HL-60 (cell line): ENCODE results near the gene FGF22.

Source experiments
- DNase-seq, 2 experiments: peaks; one replicate each; pipeline ENCODE4 v3.0.0-alpha.2; 2010 to 2020; ENCODE audit warnings: low read depth in 1 of 2, low spot score in 1 of 2
- H3K27ac ChIP-seq: fragments of 250-450 bp; sonication (Bioruptor Pico); replicated peaks from 2 replicates; pipeline ENCODE4 v1.5.1; 2020; ENCODE audit warnings: mild to moderate bottlenecking, moderate library complexity
- H3K27me3 ChIP-seq: fragments of 250-450 bp; sonication (Bioruptor Pico); 2 replicates; pipeline ENCODE4 v1.5.1; 2021; ENCODE audit warnings: mild to moderate bottlenecking, moderate library complexity; ENCODE audit not compliant: insufficient read depth, poor library complexity, severe bottlenecking
- H3K4me3 ChIP-seq: replicated peaks from 2 replicates; pipeline ENCODE4 v1.5.1; 2011; ENCODE audit warnings: mild to moderate bottlenecking, control low read depth, low read length; ENCODE audit not compliant: insufficient read depth
- GABPA ChIP-seq: IDR thresholded peaks from 2 replicates; pipeline ENCODE4 v1.6.1; 2012; ENCODE audit warnings: low read depth
- POLR2AphosphoS5 ChIP-seq: IDR thresholded peaks from 2 replicates; pipeline ENCODE4 v1.6.1; 2012; ENCODE audit warnings: low read depth
- SPI1 ChIP-seq: IDR thresholded peaks from 2 replicates; pipeline ENCODE4 v1.6.1; 2012; ENCODE audit warnings: low read depth, mild to moderate bottlenecking, borderline replicate concordance
- TF ChIP-seq, protein P1 (sequence below): IDR thresholded peaks from one replicate; pipeline ENCODE4 v1.5.1; 2011; ENCODE audit warnings: low read length, control low read depth, inconsistent platforms; ENCODE audit not compliant: insufficient read depth
- TF ChIP-seq, protein P2 (sequence below): IDR thresholded peaks from 2 replicates; pipeline ENCODE4 v1.6.1; 2012; ENCODE audit warnings: low read depth; ENCODE audit not compliant: insufficient replicate concordance

The FGF22 gene

DNA sequence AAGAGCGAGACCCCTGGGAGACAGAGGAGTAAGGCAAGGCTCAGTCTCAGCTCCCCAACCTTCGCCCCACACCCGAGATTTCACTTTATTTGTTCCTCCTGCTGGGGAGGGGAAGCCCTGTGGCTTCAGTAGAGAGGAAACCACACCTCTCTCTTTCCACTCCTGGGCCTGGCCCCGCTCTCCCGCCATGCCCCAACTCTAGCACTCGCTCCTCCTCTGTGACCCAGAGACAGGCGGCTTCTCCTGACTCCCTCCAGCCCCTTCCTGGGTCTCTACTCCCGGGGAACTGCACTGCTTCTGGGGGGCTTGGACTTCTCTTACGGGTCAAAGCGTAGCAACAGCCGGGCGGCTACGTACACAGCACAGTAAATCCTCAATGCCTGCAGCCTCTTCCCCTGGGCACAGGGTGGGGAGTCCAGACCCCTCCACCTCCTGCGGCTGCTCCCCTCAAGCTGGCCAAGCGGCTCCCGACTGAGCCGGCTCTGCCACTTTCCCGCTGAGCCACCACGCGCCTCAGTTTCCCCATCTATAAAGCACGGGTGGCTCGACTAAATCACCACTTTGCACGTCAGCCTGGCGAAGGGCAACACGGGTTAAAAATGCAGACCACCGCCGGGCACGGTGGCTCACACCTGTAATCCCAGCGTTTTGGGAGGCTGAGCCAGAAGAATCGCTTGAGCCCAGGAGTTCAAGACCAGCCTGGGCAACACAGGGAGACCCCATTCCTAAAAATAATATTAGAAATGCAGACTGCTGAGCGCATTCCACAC, 21.9 kb downstream of the FGF22 start:
- Histone ChIP-seq H3K27ac (peak overlapping the region; percentile 93), H3K27me3 (no peaks in the 10 kb centered on the region), H3K4me3 (peak overlapping the region; percentile 95)
- DNase-seq: peak in 1 of 2 experiments; percentile 81
- no peak; the same call in 1 of the 2 replicates for TF ChIP-seq SPI1
- TF ChIP-seq, protein P1, sequence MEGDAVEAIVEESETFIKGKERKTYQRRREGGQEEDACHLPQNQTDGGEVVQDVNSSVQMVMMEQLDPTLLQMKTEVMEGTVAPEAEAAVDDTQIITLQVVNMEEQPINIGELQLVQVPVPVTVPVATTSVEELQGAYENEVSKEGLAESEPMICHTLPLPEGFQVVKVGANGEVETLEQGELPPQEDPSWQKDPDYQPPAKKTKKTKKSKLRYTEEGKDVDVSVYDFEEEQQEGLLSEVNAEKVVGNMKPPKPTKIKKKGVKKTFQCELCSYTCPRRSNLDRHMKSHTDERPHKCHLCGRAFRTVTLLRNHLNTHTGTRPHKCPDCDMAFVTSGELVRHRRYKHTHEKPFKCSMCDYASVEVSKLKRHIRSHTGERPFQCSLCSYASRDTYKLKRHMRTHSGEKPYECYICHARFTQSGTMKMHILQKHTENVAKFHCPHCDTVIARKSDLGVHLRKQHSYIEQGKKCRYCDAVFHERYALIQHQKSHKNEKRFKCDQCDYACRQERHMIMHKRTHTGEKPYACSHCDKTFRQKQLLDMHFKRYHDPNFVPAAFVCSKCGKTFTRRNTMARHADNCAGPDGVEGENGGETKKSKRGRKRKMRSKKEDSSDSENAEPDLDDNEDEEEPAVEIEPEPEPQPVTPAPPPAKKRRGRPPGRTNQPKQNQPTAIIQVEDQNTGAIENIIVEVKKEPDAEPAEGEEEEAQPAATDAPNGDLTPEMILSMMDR: no peak
- TF ChIP-seq GABPA: no peak
- TF ChIP-seq, protein P2, sequence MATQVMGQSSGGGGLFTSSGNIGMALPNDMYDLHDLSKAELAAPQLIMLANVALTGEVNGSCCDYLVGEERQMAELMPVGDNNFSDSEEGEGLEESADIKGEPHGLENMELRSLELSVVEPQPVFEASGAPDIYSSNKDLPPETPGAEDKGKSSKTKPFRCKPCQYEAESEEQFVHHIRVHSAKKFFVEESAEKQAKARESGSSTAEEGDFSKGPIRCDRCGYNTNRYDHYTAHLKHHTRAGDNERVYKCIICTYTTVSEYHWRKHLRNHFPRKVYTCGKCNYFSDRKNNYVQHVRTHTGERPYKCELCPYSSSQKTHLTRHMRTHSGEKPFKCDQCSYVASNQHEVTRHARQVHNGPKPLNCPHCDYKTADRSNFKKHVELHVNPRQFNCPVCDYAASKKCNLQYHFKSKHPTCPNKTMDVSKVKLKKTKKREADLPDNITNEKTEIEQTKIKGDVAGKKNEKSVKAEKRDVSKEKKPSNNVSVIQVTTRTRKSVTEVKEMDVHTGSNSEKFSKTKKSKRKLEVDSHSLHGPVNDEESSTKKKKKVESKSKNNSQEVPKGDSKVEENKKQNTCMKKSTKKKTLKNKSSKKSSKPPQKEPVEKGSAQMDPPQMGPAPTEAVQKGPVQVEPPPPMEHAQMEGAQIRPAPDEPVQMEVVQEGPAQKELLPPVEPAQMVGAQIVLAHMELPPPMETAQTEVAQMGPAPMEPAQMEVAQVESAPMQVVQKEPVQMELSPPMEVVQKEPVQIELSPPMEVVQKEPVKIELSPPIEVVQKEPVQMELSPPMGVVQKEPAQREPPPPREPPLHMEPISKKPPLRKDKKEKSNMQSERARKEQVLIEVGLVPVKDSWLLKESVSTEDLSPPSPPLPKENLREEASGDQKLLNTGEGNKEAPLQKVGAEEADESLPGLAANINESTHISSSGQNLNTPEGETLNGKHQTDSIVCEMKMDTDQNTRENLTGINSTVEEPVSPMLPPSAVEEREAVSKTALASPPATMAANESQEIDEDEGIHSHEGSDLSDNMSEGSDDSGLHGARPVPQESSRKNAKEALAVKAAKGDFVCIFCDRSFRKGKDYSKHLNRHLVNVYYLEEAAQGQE: no peak
- TF ChIP-seq POLR2AphosphoS5: no peak; the same call in 1 of the 2 replicates

DNA sequence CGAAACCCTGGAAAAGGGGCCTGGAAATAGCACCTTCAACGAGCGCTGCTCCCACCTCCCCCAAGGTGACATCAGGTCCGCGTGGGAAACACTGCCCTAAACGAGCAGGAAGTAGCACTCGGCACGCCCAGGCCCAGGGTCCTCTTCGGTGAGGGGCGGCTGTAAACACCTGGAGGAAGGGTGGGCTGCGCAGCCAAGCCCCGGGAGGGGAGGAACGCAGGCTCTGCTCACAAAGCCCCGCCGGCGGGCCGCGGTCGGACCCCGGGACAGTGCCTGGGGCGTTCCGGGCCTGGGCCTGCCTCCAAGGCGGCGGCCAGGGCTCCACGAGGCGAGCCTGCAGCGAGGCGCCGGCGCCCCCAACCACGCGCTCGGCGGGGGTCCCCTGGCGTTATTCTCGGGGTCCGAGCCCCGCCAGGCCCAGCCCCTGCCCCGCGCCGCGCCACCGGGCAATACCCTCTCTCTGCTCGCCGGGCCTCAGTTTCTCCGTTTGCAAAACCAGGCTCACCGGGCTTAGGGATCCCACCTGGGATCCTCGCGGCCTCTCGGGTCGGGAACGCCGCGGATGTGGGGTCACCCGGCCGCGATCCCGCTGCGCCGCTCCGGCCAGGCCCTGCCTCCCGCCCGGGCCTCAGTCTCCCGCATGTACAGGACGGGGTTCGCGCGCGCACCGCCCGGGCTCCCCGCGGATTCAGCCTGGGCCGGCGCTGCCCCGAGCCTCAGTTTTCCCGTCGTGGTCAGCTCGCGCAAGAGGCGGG, 22.7 kb downstream of the FGF22 start:
- Histone ChIP-seq H3K4me3 (peak overlapping the region; percentile 95), H3K27me3 (no peaks in the 10 kb centered on the region), H3K27ac (peak overlapping the region; percentile 93)
- TF ChIP-seq GABPA (no peak), POLR2AphosphoS5 (no peak; the same call in 1 of the 2 replicates), SPI1 (no peak)
- TF ChIP-seq, protein P1: no peak
- TF ChIP-seq, protein P2: no peak
- peak in 1 of 2 experiments; percentile 79 for DNase-seq

DNA sequence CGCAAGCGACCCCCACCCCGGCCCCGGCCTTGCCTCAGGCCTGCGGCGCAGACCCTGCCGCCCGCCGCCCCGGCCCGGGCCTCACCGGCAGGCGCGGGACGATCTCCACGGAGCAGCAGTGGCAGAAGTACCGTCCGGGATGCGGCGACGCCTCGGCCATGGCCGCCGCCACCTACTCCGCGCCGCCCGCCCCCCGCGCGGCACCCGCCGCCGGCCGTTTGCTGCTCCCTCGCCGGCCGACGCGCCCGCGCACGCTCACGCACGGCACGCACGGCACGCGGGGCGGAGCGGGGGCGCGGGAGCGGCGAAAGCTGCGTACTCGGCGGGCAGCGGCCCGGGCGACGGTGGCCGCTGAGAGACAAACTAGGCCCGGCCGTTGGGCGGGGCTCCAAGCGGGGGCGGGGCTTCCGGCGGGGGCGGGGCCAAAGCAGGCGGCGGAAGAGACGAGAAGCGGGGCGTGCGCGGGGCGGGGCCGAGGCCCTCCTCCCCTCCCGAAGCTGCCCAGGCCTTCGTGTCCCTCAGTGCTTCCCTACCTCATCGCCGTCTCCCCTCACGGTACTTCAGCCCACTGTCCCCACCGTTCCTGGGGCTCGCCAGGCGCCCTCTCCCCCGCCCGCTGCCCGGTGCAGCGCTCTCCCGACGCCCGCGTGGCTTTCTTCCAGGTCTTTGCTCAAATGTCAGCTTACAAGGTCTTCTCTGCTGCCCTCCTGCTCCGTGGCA, 23.4 kb downstream of the FGF22 start, which contains the start of gene RNF126:
TSS of gene RNF126 (minus strand) at position 253 of the 720 bp plus-strand sequence. CDS start at position 160, 93 bp downstream.
- no peaks in the 10 kb centered on the region for H3K27me3 ChIP-seq
- H3K27ac ChIP-seq: peak within 1 kb of the TSS; percentile 93
- H3K4me3 ChIP-seq: peak within 1 kb of the TSS; percentile 95
- peak; percentile 85 to 87 for DNase-seq
- TF ChIP-seq, protein P1: no peak
- TF ChIP-seq, protein P2: no peak
- no peak for TF ChIP-seq SPI1
- TF ChIP-seq POLR2AphosphoS5: peak; percentile 51; the same call in 1 of the 2 replicates
- no peak for TF ChIP-seq GABPA
